Upper lobe of left lung (tissue), 6 donors: ENCODE data around the gene COX10. TPM values are rescaled to one million over a fixed set of nuclear protein-coding genes. Genes with fewer than 3 reads are reported as not detected.

Experiments
- ATAC-seq, 2 donors: fragments of 200-7000 bp; cut with Tn5 transposase; one replicate each; pipeline ENCODE4 v1.9.1; 2022; ENCODE audit warnings: mild to moderate bottlenecking in 2 of 2, moderate library complexity in 2 of 2; ENCODE audit not compliant: low FRiP score in 2 of 2
- DNase-seq, 2 donors: peaks; one replicate each; pipeline ENCODE4 v3.0.0-alpha.2; 2019 to 2020
- H3K27ac ChIP-seq, 4 donors: fragments of 200-600 bp; sonication (generic); one replicate each; pipeline ENCODE4 v1.5.1; 2016 to 2019
- H3K27me3 ChIP-seq, 4 donors: fragments of 200-600 bp; sonication (generic); one replicate each; pipeline ENCODE4 v1.5.1; 2017 to 2019
- H3K36me3 ChIP-seq, 4 donors: fragments of 200-600 bp; sonication (generic); one replicate each; pipeline ENCODE4 v1.5.1; 2016 to 2019
- H3K4me1 ChIP-seq, 4 donors: fragments of 200-600 bp; sonication (generic); one replicate each; pipeline ENCODE4 v1.5.1; 2018 to 2019
- H3K4me3 ChIP-seq, 4 donors: fragments of 200-600 bp; sonication (generic); one replicate each; pipeline ENCODE4 v1.5.1; 2017 to 2019; ENCODE audit warnings: mild to moderate bottlenecking in 2 of 4, moderate library complexity in 1 of 4
- H3K9me3 ChIP-seq, 4 donors: fragments of 200-600 bp; sonication (generic); one replicate each; pipeline ENCODE4 v1.5.1; 2018 to 2019
- EP300 ChIP-seq, 4 donors: sonication (generic); formaldehyde crosslinking; IDR thresholded peaks; one replicate each; pipeline ENCODE4 v1.5.1; 2017; ENCODE audit warnings: antibody characterized with exemption in 4 of 4, control low read depth in 2 of 4
- POLR2A ChIP-seq, 4 donors: fragments of 450-650 bp; IDR thresholded peaks; one replicate each; pipeline ENCODE4 v1.5.1; 2016 to 2017; ENCODE audit warnings: antibody characterized with exemption in 4 of 4, mild to moderate bottlenecking in 2 of 4
- POLR2AphosphoS5 ChIP-seq, 2 donors: sonication (generic); formaldehyde crosslinking; IDR thresholded peaks; one replicate each; pipeline ENCODE4 v1.5.1; 2017; ENCODE audit warnings: antibody characterized with exemption in 2 of 2
- WGBS, 2 donors: methylation state at CpG; one replicate each; pipeline ENCODE4 v1.1.5; 2017 to 2018; 5-methylcytosine and 5-hydroxymethylcytosine counted together
- total RNA-seq, 6 donors: library from RNA; depleted of rRNA in 4 of 6; stranded (reverse); fragments of >200 nt in 4 of 6; gene quantifications; one replicate each; pipeline versions ENCODE4 v1.1.0 to v1.2.1, GENCODE V29; 2016 to 2021
- TF ChIP-seq, protein P1 (sequence below), 6 experiments: fragments of 450-650 bp in 4 of 6; fragments of 200-600 bp in 2 of 6; sonication (generic) in 2 of 6; IDR thresholded peaks; one replicate each; pipeline ENCODE4 v1.5.1; 2016 to 2019; ENCODE audit warnings: antibody characterized with exemption in 6 of 6
- donor health status: DM: no; HTN: no; CAD: no; lungs with moderate emphysema.
- donor health status: DM: no; HTN: yes; CAD: no; lungs with severe emphysema.

Gene COX10
- total RNA-seq, 6 donors from 2014 or later, result 6.0 to 26.7 (median 16.3) TPM

DNA sequence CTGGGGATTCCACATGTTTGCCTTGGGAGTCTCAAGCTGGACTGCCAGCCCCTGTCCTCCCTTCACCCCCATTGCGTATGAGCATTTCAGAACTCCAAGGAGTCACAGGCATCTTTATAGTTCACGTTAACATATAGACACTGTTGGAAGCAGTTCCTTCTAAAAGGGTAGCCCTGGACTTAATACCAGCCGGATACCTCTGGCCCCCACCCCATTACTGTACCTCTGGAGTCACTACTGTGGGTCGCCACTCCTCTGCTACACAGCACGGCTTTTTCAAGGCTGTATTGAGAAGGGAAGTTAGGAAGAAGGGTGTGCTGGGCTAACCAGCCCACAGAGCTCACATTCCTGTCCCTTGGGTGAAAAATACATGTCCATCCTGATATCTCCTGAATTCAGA lies 138.5 kb downstream of the COX10 start:
- TF ChIP-seq POLR2AphosphoS5 (IDR thresholded peaks at IDR 0.05) (no peak), EP300 (IDR thresholded peaks at IDR 0.05) (no peak), POLR2A (IDR thresholded peaks at IDR 0.05) (no peak)
- TF ChIP-seq, protein P1, sequence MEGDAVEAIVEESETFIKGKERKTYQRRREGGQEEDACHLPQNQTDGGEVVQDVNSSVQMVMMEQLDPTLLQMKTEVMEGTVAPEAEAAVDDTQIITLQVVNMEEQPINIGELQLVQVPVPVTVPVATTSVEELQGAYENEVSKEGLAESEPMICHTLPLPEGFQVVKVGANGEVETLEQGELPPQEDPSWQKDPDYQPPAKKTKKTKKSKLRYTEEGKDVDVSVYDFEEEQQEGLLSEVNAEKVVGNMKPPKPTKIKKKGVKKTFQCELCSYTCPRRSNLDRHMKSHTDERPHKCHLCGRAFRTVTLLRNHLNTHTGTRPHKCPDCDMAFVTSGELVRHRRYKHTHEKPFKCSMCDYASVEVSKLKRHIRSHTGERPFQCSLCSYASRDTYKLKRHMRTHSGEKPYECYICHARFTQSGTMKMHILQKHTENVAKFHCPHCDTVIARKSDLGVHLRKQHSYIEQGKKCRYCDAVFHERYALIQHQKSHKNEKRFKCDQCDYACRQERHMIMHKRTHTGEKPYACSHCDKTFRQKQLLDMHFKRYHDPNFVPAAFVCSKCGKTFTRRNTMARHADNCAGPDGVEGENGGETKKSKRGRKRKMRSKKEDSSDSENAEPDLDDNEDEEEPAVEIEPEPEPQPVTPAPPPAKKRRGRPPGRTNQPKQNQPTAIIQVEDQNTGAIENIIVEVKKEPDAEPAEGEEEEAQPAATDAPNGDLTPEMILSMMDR (IDR thresholded peaks at IDR 0.05), result no peak
- Histone ChIP-seq H3K27ac (no peak overlapping the region), H3K4me1 (peaks cover 0 to 14% (median 2%) of the 10 kb centered on the region in 4 donors), H3K4me3 (no peak overlapping the region), H3K9me3 (no peaks in the 10 kb centered on the region), H3K36me3 (peaks cover 0 to 14% (median 7%) of the 10 kb centered on the region in 4 donors), H3K27me3 (no peaks in the 10 kb centered on the region)
- DNase-seq (no peak), ATAC-seq (no peak)
- 94 to 96% methylated on average over 5 of the region's 5 CpGs for WGBS, 2 donors

DNA sequence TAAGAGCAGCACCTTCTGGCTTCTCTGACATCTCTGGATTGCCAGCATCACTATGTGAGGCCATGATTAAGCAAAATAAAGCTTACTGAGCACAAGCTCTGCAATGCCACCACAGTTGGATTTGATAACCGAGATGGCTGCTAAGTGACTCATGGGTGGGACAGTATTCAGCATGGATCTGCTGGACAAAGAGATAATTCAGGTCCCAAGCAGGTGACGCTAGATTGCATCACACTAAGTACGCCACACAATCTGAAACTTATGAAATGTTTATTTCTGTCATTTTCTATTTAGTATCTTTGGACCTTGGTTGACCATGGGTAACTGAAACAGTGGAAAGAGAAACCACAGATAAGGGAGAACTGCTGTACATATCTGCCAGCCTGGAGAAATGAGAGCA lies 139.9 kb downstream of the COX10 start:
- Histone ChIP-seq H3K9me3 (no peaks in the 10 kb centered on the region), H3K27me3 (no peaks in the 10 kb centered on the region), H3K4me3 (no peak overlapping the region), H3K27ac (no peak overlapping the region), H3K36me3 (peaks cover 0 to 14% (median 7%) of the 10 kb centered on the region in 4 donors), H3K4me1 (peaks cover 0 to 14% (median 2%) of the 10 kb centered on the region in 4 donors)
- ATAC-seq (no peak), DNase-seq (no peak)
- TF ChIP-seq POLR2AphosphoS5 (IDR thresholded peaks at IDR 0.05), result no peak
- no peak for TF ChIP-seq POLR2A (IDR thresholded peaks at IDR 0.05)
- TF ChIP-seq, protein P1 (IDR thresholded peaks at IDR 0.05), result no peak
- TF ChIP-seq EP300 (IDR thresholded peaks at IDR 0.05), result no peak
- 76 to 78% methylated on average over 3 of the region's 3 CpGs for WGBS, 2 donors

DNA sequence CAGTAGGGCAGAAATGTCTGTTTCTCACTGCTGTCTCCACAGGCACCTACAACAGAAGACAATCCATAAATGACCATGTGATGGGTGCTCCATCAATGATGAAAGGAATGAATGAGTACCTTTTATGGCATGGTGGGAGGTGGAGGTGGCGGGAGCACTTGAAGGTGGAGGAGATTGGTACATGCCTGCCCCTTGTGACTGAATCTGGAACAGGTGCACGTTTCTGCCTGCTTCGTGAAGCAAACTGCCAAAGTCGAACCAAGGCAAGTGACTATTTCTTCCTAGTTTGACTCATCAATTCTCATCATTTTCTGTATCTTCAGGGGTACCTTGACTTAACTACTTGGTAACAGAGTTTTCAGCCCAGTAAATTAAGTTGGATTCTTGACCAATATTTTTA lies 141.9 kb downstream of the COX10 start:
- Histone ChIP-seq H3K27me3 (no peaks in the 10 kb centered on the region), H3K4me3 (no peak overlapping the region), H3K36me3 (peaks cover 0 to 11% (median 7%) of the 10 kb centered on the region in 4 donors), H3K9me3 (no peaks in the 10 kb centered on the region), H3K4me1 (peaks cover 0 to 3% (median 0%) of the 10 kb centered on the region in 4 donors), H3K27ac (no peak overlapping the region)
- no peak for DNase-seq
- ATAC-seq, result no peak
- TF ChIP-seq POLR2A (IDR thresholded peaks at IDR 0.05) (no peak), EP300 (IDR thresholded peaks at IDR 0.05) (no peak), POLR2AphosphoS5 (IDR thresholded peaks at IDR 0.05) (no peak)
- TF ChIP-seq, protein P1 (IDR thresholded peaks at IDR 0.05), result no peak
- 82 to 89% methylated on average over 4 of the region's 4 CpGs for WGBS, 2 donors

DNA sequence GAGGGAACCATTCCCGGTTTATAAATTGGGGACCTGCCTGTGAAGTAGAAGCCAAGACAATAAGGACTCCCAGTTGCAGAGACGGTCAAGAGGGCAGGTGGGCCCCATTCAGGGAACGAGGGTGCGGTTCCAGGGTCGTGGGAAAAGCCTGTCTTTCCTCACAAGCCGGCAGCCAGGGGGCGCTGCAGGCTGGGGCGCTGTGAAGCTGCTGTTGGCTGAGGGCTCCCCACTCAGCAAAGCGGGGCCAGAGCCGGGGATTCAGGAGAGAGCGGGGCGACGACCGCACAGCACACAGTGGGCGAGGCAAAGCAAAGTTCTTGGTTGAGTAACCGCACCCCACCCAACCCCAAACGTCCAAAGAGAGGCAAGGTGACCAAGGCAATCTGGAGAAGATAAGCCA lies 142.5 kb downstream of the COX10 start:
- H3K27ac ChIP-seq, result no peak overlapping the region
- peaks cover 0 to 9% (median 6%) of the 10 kb centered on the region in 4 donors for H3K36me3 ChIP-seq
- no peaks in the 10 kb centered on the region for H3K9me3 ChIP-seq
- H3K4me1 ChIP-seq, result no peaks in the 10 kb centered on the region
- TF ChIP-seq EP300 (IDR thresholded peaks at IDR 0.05) (no peak), POLR2AphosphoS5 (IDR thresholded peaks at IDR 0.05) (no peak), POLR2A (IDR thresholded peaks at IDR 0.05) (no peak)
- TF ChIP-seq, protein P1 (IDR thresholded peaks at IDR 0.05), result peak; percentile 24 to 61 (median 44)
- DNase-seq (peak; percentile 42 to 88), ATAC-seq (peak; percentile 6 to 16)
- WGBS, 2 donors, result 71 to 79% methylated on average over 12 to 17 of the region's 17 CpGs
- no peaks in the 10 kb centered on the region for H3K27me3 ChIP-seq
- H3K4me3 ChIP-seq, result no peak overlapping the region

DNA sequence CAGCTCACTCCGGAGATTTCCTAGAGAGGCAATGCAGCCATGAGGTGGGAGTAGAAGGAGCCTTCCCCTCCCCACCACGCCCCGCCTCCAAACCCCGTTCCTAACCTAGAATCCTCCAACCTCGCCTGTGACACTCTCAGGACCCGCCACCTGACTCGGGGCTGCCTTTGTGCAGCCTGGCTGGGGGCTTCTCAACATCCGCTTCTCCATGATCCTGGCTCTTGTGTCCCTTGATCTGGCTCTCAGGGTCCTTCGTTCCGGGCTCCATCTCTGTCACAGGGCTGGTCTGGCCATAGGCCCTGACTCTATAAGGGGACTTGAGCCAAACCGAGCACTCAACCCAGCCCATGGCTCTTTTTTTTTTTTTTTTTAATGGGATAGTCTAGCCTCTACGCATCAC lies 143.1 kb downstream of the COX10 start:
- DNase-seq (no peak), ATAC-seq (no peak)
- 96 to 98% methylated on average over 11 to 12 of the region's 12 CpGs for WGBS, 2 donors
- Histone ChIP-seq H3K27ac (no peak overlapping the region), H3K27me3 (no peaks in the 10 kb centered on the region), H3K36me3 (peaks cover 0 to 3% (median under 1%) of the 10 kb centered on the region in 4 donors), H3K4me1 (no peaks in the 10 kb centered on the region), H3K9me3 (no peaks in the 10 kb centered on the region), H3K4me3 (no peak overlapping the region)
- TF ChIP-seq POLR2A (IDR thresholded peaks at IDR 0.05) (no peak), POLR2AphosphoS5 (IDR thresholded peaks at IDR 0.05) (no peak), EP300 (IDR thresholded peaks at IDR 0.05) (no peak)
- TF ChIP-seq, protein P1 (IDR thresholded peaks at IDR 0.05), result no peak
